GM18502 (cell line): ENCODE results near the gene YIPF7.

Experiments used
- ATAC-seq: cut with Tn5 transposase; IDR thresholded peaks from one replicate; pipeline ENCODE4 v1.9.1; 2021; ENCODE audit warnings: mild to moderate bottlenecking; ENCODE audit not compliant: unreplicated experiment, poor library complexity

Gene YIPF7

DNA sequence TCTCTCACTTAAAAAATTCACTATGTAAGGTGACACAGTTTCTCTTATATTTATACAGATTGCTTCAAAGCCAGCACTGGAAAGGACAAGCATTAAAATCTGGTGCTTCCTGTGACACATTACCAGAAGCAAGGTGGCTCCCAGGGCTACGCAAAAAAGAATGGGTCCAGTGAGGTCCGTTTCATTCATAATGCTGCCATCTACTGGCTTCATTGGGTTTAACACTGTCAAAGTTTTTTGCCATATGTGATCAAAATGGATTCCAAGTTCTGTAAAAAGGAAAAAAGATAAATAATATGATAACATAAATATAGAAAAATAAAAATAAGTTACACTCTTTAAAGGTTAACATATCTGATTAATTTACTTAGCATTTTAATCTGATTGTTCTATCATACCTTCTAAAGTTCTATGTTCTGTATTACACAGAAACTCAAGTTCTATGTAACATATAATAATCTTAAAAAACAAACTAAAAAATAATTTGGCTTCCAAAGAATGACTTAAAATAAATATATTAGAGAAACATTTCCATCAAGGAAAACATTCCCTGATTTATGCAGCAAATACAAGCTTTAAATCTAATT is 22.1 kb downstream of the YIPF7 start:
- ATAC-seq = peak; percentile 98

DNA sequence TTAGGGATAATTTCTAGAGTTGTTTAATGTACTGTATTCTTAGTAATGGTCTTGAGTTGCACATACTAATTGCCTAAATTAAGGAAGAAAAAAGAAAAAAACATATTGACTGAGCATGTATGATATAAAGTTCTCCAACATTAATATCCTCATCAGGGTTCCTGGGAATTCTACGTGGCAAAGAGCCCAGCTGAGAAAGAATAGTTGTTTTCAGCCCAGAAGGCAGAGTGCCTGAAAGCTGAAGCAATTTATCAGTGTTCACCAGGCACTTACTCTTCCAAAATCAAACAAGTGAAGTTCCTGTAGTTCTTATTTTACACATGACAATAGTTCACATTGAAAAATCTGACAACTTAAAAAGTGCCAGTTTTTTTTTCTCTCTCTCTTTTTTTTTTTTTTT is 27.7 kb downstream of the YIPF7 start:
- no peak for ATAC-seq

DNA sequence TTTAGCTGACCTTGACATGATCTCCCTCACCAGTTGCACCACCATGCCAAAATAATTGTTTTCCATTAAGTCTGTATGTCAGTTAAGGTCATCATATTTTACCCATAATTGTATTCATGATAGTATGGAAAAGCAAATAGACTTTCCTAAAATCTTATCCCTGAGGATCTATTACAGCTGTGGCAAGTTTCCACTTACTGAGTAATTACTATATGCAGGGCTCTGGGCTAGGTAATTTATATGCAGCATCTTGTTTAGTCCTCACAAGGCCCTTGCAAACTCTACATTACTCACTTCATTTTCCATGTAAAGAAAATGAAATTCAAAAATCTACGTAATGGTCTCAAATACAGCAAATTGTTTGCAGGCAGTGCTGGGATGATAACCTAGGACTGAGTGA is 34.8 kb downstream of the YIPF7 start:
- ATAC-seq = no peak

DNA sequence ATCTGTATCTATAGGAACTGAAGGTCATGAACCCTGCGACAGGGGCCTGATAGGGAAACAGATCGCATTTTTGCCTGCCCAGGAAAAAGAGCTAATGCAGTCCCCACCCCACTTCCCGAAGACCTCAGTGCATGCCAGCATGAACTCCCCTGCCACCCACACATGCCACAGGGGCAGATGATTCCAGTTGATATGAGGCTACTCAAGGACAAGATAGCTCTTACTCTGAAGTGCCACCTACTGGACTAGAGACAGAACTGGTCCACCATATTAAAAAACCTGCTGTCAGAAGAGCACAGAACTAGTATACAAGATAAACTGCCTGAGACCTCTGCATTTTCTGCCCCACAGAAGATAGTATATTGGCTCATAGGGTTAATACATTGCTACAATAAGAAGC is 68.0 kb downstream of the YIPF7 start:
- ATAC-seq = peak; percentile 83

DNA sequence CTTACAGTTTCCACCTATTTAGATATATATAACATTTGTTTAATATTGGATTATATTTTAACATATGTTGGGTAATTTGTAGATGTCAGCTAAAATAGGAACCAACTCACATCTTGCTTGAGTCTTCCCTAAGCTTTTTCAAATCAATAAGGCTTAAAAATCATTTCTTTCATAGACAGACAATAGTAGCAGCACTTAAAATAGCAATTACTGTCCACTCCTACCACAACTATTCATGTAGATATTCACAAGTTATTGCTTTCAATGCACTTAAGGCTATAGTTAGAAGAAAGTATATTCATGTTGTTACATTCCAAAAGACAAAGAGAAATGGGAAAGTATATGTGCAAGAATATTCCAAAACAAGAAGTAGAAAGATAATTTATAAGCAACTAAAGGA is 71.2 kb downstream of the YIPF7 start:
- no peak for ATAC-seq

DNA sequence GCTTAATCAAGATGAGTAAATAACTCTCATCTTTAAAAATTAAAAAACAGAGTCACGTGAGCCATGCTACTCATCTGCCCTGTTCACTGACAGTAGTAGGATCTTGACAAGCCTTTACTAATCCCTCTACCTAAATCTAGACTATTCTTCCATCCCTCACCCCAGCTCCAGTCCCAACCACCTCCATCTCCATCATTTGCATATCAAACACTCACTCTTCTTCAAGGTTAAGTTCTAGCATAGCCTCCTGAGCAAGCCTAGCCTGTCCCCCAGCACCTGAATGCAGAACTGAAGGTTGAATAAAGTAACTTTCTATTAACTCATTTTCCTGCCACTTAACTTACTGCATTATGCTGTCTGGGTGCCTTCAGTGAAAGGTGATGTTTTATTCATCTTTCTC is 72.5 kb downstream of the YIPF7 start:
- ATAC-seq = no peak
